ENCODE results near the gene CD300LD.
"Not testable (repeated sequence)": the region's sequence is repeated elsewhere in the genome, so short reads cannot be mapped to it uniquely, and the experiment has no call there.

Gene CD300LD

GRCh38 chr17:74592087-74592990 is at the start of gene CD300LD:
Gene CD300LD (minus strand): TSS chr17:74592283. CDS start chr17:74592202, 81 bp downstream.
- DNase-seq (ENCODE audit: low read depth in 2 of 2) = no peak

GRCh38 chr17:74641224-74641957 is 49.3 kb upstream of the CD300LD start:
- no peak for DNase-seq (ENCODE audit: low read depth in 2 of 2)

DNA sequence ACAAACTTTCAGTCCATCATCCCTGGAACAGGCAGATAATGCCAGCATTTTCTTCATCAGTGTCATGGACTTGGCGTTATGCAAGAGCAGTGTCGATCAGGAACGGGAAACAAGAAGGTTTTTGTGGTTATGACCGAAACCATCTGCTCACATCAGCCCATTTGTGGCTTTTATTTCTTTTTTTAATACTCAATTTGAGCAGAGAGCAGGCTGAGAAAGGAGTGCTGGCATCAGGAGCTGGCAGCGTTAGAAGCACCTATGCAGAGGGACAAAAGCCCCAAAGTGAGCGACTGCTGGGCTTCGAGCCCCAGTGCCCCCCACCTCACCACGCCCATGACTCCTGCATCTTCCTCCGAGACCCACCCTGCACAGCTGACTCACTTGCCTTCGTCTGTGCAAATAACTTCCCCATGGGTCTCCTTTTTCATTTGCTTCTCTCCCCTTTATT is 47.6 kb upstream of the CD300LD start:
- DNase-seq (ENCODE audit: low read depth in 2 of 2) = peak in 1 of 2 donors; percentile 1

DNA sequence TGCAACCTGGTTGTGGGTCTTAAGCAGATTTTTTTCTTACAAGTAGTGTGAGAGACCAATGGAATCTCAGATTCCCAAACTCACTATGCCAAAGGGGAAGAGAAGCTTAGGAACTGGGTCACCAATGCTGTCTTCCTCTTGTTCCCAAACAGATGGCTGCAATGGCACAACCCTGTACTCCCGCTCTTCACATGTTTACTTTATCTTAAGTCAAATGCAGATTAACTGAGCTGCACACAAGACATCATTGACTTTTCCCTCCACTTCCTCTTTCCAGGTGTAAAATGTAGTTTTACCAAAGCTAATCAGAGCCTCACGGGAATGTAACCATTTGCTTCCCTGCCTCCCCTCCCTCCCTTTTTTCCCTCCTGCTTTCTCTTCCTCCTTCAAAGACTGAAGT is 45.8 kb upstream of the CD300LD start:
- no peak for DNase-seq (ENCODE audit: low read depth in 2 of 2)

DNA sequence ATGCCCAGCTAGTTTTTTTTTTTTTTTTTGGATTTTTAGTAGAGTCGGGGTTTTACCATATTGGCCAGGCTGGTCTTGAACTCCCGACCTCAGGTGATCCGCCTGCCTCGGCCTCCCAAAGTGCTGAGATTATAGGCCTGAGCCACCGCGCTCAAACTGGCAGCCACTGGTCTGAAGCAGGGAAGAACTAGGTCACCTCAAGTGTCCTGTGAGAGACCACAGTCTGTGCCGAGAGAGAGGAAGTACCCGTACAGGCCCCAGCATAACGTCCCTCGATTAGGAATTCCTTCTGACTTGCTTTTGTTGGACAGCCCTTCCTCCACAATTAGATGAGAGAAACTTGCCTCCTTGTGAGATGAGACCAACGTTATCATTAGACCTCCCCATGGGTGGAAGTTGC is 45.2 kb upstream of the CD300LD start:
- no peak for DNase-seq (ENCODE audit: low read depth in 2 of 2)

DNA sequence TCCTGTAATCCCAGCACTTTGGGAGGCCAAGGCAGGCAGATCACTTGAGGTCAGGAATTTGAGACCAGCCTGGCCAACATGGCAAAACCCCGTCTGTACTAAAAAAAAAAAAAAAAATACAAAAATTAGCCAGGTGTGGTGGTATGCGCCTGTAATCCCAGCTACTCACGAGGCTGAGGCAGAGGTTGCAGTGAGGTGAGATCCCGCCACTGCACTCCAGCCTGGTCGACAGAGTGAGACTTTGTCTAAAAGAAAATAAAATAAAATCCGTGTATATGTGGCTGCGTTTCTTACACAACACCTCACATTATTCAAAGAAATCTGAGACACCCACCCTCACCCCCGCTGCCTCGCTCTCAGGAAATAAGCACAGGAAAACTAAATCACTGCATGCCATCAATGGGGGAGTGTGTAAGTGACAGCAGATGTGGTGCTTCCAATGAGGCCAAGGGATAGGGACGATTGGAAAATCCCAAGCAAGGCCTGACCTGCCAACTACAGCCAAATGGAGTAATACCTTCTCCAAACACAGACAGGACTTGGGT is 44.5 kb upstream of the CD300LD start:
- not testable (repeated sequence) for DNase-seq (ENCODE audit: low read depth in 2 of 2)

GRCh38 chr17:74635418-74635817 is 43.3 kb upstream of the CD300LD start:
- no peak for DNase-seq (ENCODE audit: low read depth in 2 of 2)

DNA sequence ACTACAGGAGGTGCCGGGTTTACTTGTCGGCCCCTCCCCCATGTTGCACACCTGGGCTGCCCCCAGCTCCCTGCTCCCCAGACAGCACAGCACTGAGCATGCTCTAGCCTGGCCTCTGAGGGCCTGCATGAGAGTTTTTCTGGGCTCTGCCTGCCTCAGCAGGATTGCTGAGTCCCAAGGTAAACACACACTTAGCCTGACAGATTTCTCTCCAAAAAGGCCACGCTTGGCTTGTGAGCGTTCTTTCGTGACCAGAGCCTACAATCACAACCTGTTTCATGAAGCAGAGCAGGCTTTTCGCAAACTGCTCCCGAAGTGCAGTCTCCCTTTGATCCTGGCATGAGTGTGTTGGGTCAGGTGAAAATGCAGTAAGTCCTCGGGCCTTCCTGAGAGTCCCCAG is 41.2 kb upstream of the CD300LD start:
- DNase-seq (ENCODE audit: low read depth in 2 of 2) = no peak

GRCh38 chr17:74632617-74633016 is 40.5 kb upstream of the CD300LD start:
- no peak for DNase-seq (ENCODE audit: low read depth in 2 of 2)

- no peak for DNase-seq (ENCODE audit: low read depth in 2 of 2)
These were observed 39.7 kb upstream of the CD300LD start for GRCh38 chr17:74631468-74632450.

GRCh38 chr17:74630251-74630650 is 38.2 kb upstream of the CD300LD start:
- not testable (repeated sequence) for DNase-seq (ENCODE audit: low read depth in 2 of 2)

- DNase-seq (ENCODE audit: low read depth in 2 of 2) = no peak
These were observed 33.6 kb upstream of the CD300LD start for GRCh38 chr17:74625661-74626060.

DNA sequence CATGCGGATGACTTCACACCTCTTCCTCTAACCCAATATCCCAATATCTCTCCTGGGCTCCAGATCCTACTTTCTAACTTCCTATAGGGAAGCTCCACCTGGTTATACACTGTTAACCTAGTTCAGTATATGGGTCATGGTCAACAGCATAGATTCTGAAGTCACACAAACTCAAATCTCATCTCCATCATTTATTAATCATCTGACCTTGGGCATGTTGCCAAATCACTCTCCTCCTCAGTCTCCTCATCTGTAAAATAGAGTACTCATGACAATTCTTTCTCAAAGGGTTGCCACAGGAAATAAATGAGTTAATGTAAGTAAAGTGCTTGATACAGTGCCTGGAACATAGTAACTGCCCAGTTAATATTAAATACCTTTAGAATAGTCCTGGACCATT is 32.0 kb upstream of the CD300LD start:
- no peak for DNase-seq (ENCODE audit: low read depth in 2 of 2)

GRCh38 chr17:74623693-74624093 is 31.6 kb upstream of the CD300LD start, which contains the start of gene CD300E:
Gene CD300E (minus strand): TSS chr17:74623738. CDS start chr17:74623621, 117 bp downstream.
- DNase-seq (ENCODE audit: low read depth in 2 of 2) = no peak

GRCh38 chr17:74619077-74619673 is 27.1 kb upstream of the CD300LD start:
- DNase-seq (ENCODE audit: low read depth in 2 of 2) = no peak

DNA sequence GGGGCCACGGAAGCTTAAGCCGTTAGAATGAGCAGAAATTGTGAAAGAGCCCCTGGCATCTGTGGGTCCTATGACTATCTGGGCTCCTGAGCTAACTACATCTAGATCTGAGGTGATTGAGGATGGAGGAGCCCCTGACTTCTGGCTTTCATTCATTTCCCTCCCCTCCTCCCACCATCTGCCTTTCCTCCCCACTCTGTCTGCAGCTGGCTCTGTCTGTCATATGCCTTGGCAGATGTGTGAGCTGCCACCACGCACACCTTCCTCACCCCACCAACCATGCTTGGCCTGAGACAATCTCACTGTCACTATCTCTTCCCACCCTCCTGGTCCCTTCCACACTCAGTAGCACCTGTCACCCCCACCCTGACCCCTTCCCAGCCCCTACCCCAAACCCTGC is 26.4 kb upstream of the CD300LD start:
- no peak for DNase-seq (ENCODE audit: low read depth in 2 of 2)

DNA sequence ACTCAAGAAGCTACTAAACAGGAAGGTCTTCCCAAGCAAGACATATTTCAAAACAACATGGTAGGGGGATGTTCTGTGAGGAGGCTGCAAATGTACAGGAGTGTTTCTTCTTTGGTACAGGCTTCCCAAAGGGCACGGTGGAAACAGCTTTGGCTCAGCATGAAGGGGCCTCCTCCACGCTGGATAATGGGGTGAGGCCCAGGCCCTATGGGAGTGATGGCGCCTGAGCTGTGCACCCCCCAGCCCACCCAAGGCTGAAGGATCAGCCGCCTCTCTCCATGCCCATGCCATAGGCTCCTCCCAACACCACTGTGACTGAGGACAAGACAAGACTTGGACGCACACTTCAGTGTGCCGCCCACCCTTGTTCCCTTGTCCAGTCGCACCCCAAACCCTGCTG is 24.6 kb upstream of the CD300LD start:
- DNase-seq (ENCODE audit: low read depth in 2 of 2) = no peak

DNA sequence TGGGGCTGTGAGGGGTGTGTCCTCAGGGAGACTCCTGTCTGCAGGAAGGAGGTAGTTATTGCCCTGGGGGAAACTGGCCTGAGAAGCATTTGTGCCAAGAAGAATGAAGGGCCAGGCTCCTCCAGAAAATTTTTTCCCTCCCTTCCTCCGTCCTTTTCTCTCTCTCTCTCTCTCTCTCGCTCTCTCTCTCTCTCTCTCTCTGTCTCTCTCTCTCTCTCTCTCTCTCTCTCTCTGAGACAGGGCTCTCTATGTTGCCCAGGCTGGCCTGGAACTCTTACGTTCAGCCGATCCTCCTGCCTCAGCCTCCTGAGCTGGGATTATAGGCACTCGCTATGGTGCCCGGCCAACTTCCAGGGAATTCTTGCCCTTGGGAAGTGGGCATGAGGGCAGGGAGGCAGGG is 20.0 kb upstream of the CD300LD start:
- no peak for DNase-seq (ENCODE audit: low read depth in 2 of 2)

GRCh38 chr17:74610108-74610507 is 18.0 kb upstream of the CD300LD start:
- no peak for DNase-seq (ENCODE audit: low read depth in 2 of 2)

- DNase-seq (ENCODE audit: low read depth in 2 of 2) = no peak
These were observed 16.4 kb upstream of the CD300LD start for GRCh38 chr17:74608511-74608910.

DNA sequence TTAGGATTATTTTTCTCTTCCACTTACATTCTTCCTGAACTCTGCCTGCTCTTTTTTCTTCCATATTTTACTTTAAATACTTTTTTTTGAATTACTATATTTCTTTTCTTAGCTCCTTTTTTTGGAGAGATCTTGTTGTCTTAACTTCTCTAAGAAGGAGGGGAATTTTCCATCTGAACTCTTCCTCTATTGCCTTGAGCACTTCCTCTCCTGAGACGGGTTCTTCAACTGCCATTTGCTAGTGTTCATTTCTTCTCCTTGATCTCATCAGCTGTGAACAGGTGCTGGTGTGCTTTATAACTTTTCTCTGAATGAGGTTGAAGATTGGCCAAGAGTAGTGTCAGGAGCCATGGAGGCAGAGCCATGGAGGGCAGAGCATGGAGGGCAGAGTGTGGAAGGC is 15.1 kb upstream of the CD300LD start:
- no peak for DNase-seq (ENCODE audit: low read depth in 2 of 2)

Data from stimulated activated CD8-positive, alpha-beta memory T cell treated with anti-CD3 and anti-CD28 coated beads, Interleukin-2, amount 100 ng/mL, for 48 hours (primary cell).